KOPT-K1 (cell line): ENCODE data around the gene ISM1.

Experiments used
- H3K27ac ChIP-seq: fragments of 200-600 bp; sonication (generic); 2 replicates; pipeline ENCODE4 v1.5.1; 2016; ENCODE audit warnings: antibody characterized with exemption, mild to moderate bottlenecking, low read depth, low read length; ENCODE audit not compliant: poor library complexity, severe bottlenecking
- H3K36me3 ChIP-seq: fragments of 200-600 bp; sonication (generic); 2 replicates; pipeline ENCODE4 v1.5.1; 2017; ENCODE audit warnings: antibody characterized with exemption, mild to moderate bottlenecking, low read length, moderate library complexity; ENCODE audit not compliant: insufficient read depth
- H3K9me3 ChIP-seq: fragments of 200-600 bp; sonication (generic); 2 replicates; pipeline ENCODE4 v1.5.1; 2017; ENCODE audit warnings: antibody characterized with exemption, low read length, mild to moderate bottlenecking; ENCODE audit not compliant: insufficient read depth, poor library complexity, severe bottlenecking

Gene ISM1

GRCh38 chr20:13344671-13345070 lies 123.6 kb downstream of the ISM1 start:
- Histone ChIP-seq H3K9me3 (no peaks in the 10 kb centered on the region), H3K27ac (no peak overlapping the region), H3K36me3 (no peaks in the 10 kb centered on the region)

- Histone ChIP-seq H3K9me3 (no peaks in the 10 kb centered on the region), H3K27ac (no peak overlapping the region), H3K36me3 (no peaks in the 10 kb centered on the region)
Measured at GRCh38 chr20:13348311-13349234, 127.5 kb downstream of the ISM1 start.

GRCh38 chr20:13349235-13349604 lies 128.1 kb downstream of the ISM1 start:
- H3K9me3 ChIP-seq: no peaks in the 10 kb centered on the region
- no peaks in the 10 kb centered on the region for H3K36me3 ChIP-seq
- H3K27ac ChIP-seq: no peak overlapping the region
